ENCODE measurements around the gene ERCC6L.

DNA sequence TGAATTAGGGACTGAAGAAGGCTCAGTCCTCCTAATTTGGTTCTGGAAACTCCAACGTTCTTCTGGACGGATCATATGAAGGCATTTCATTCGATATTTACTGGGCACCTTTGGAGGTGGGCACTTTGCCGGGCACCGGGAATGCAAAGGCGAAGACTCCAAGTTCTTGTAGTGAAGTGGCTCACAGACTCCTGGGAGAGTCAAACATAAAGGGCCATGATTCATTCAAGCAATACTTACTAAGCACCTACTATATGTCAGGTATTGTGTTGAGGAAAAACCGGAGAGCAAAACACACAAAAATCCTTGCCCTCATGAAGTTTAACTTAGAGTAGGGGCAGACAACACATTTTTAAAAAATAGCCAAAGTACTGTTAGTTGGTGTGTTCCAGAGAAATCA is 17.0 kb upstream of the ERCC6L start:
- TF ChIP-seq, protein P1, sequence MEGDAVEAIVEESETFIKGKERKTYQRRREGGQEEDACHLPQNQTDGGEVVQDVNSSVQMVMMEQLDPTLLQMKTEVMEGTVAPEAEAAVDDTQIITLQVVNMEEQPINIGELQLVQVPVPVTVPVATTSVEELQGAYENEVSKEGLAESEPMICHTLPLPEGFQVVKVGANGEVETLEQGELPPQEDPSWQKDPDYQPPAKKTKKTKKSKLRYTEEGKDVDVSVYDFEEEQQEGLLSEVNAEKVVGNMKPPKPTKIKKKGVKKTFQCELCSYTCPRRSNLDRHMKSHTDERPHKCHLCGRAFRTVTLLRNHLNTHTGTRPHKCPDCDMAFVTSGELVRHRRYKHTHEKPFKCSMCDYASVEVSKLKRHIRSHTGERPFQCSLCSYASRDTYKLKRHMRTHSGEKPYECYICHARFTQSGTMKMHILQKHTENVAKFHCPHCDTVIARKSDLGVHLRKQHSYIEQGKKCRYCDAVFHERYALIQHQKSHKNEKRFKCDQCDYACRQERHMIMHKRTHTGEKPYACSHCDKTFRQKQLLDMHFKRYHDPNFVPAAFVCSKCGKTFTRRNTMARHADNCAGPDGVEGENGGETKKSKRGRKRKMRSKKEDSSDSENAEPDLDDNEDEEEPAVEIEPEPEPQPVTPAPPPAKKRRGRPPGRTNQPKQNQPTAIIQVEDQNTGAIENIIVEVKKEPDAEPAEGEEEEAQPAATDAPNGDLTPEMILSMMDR (optimal IDR thresholded peaks at IDR 0.05 in 1 of 3, IDR thresholded peaks at IDR 0.05 in 1 of 3, conservative IDR thresholded peaks at IDR 0.05 in 1 of 3; ENCODE audit: extremely low read depth in 1 of 3, insufficient read depth in 2 of 3, low read length in 3 of 3), result no peak
- no peak for TF ChIP-seq EZH2 (IDR thresholded peaks at IDR 0.05; ENCODE audit: low read length)

All from keratinocyte (primary cell).